GM19372 (cell line): ENCODE results near the gene NOL4L.

Experiments
- ATAC-seq: cut with Tn5 transposase; IDR thresholded peaks from one replicate; pipeline ENCODE4 v1.9.1; 2021; ENCODE audit warnings: mild to moderate bottlenecking, low read depth, moderate library complexity; ENCODE audit not compliant: unreplicated experiment

NOL4L gene

GRCh38 chr20:32613192-32614053 is 28.3 kb upstream of the NOL4L start:
- no peak for ATAC-seq

GRCh38 chr20:32612351-32613191 is 27.4 kb upstream of the NOL4L start:
- ATAC-seq: no peak

GRCh38 chr20:32611868-32612267 is 26.7 kb upstream of the NOL4L start:
- no peak for ATAC-seq

- no peak for ATAC-seq
Observed at GRCh38 chr20:32611286-32611685, 26.2 kb upstream of the NOL4L start.

- no peak for ATAC-seq
Observed at GRCh38 chr20:32610472-32611218, 25.5 kb upstream of the NOL4L start.

GRCh38 chr20:32609993-32610392 is 24.9 kb upstream of the NOL4L start:
- ATAC-seq: no peak

GRCh38 chr20:32609111-32609773 is 24.1 kb upstream of the NOL4L start:
- no peak for ATAC-seq

- ATAC-seq: no peak
Observed at GRCh38 chr20:32608664-32609015, 23.5 kb upstream of the NOL4L start.

- no peak for ATAC-seq
Observed at GRCh38 chr20:32607727-32608663, 22.9 kb upstream of the NOL4L start.

GRCh38 chr20:32607324-32607723 is 22.2 kb upstream of the NOL4L start:
- no peak for ATAC-seq

- no peak for ATAC-seq
Observed at GRCh38 chr20:32606790-32607189, 21.7 kb upstream of the NOL4L start.

- ATAC-seq: no peak
Observed at GRCh38 chr20:32606107-32606506, 21.0 kb upstream of the NOL4L start.

GRCh38 chr20:32605167-32605656 is 20.1 kb upstream of the NOL4L start:
- ATAC-seq: no peak

GRCh38 chr20:32603046-32603726 is 18.1 kb upstream of the NOL4L start:
- ATAC-seq: no peak

GRCh38 chr20:32602273-32602672 is 17.1 kb upstream of the NOL4L start:
- ATAC-seq: no peak

- no peak for ATAC-seq
Observed at GRCh38 chr20:32600681-32601237, 15.6 kb upstream of the NOL4L start.

GRCh38 chr20:32599783-32600340 is 14.7 kb upstream of the NOL4L start:
- ATAC-seq: no peak

- no peak for ATAC-seq
Observed at GRCh38 chr20:32598606-32599005, 13.5 kb upstream of the NOL4L start.
